Ascending aorta (tissue), 2 donors: ENCODE results near the gene OR51B4. TPM values are rescaled to one million over a fixed set of nuclear protein-coding genes. Genes with fewer than 3 reads are reported as not detected.
"Not testable (repeated sequence)": the region's sequence is repeated elsewhere in the genome, so short reads cannot be mapped to it uniquely, and the experiment has no call there.

Experiments
- DNase-seq, 2 donors: peaks; one replicate each; pipeline ENCODE4 v3.0.0-alpha.2; 2019; ENCODE audit warnings: low spot score in 2 of 2
- H3K27ac ChIP-seq, 2 donors: fragments of 200-600 bp; sonication (generic); one replicate each; pipeline ENCODE4 v1.5.1; 2016 to 2017; ENCODE audit warnings: mild to moderate bottlenecking in 1 of 2
- H3K27me3 ChIP-seq: fragments of 200-600 bp; sonication (generic); one replicate; pipeline ENCODE4 v1.5.1; 2017
- H3K36me3 ChIP-seq, 2 donors: fragments of 200-600 bp; sonication (generic); one replicate each; pipeline ENCODE4 v1.5.1; 2016
- H3K4me1 ChIP-seq, 2 donors: fragments of 200-600 bp; sonication (generic); one replicate each; pipeline ENCODE4 v1.5.1; 2016 to 2017; ENCODE audit warnings: mild to moderate bottlenecking in 1 of 2
- H3K4me3 ChIP-seq, 2 donors: fragments of 200-600 bp; sonication (generic); one replicate each; pipeline ENCODE4 v1.5.1; 2016 to 2017; ENCODE audit warnings: mild to moderate bottlenecking in 1 of 2
- H3K9me3 ChIP-seq, 2 donors: fragments of 200-600 bp; sonication (generic); one replicate each; pipeline ENCODE4 v1.5.1; 2016
- intact Hi-C: fragments of 100-400 bp; cut with DNase I; formaldehyde crosslinking; loops from one replicate; pipeline ENCODE4 v1.15.1; 2023
- total RNA-seq: library from RNA; depleted of rRNA; stranded (reverse); fragments of >200 nt; gene quantifications from one replicate; pipeline ENCODE4 v1.1.0, GENCODE V29; 2016
- TF ChIP-seq, protein P1 (sequence below), 3 experiments: fragments of 200-600 bp in 2 of 3; fragments of 450-650 bp in 1 of 3; sonication (generic) in 2 of 3; IDR thresholded peaks; one replicate each; pipeline ENCODE4 v1.5.1; 2016 to 2019; ENCODE audit warnings: antibody characterized with exemption in 3 of 3, mild to moderate bottlenecking in 1 of 3, moderate library complexity in 1 of 3

OR51B4 gene
- total RNA-seq, 1 donor from 2014 or later, result not detected

GRCh38 chr11:5343474-5344335 is 42.0 kb upstream of the OR51B4 start, which contains the start of gene OR51B5:
Gene OR51B5, minus strand, starts transcription at chr11:5343524. Its CDS starts 0 bp downstream, at chr11:5343524.
- Histone ChIP-seq H3K27ac (no peak within 1 kb of the TSS), H3K9me3 (no peaks in the 10 kb centered on the region), H3K36me3 (no peaks in the 10 kb centered on the region), H3K27me3 (no peaks in the 10 kb centered on the region), H3K4me1 (no peaks in the 10 kb centered on the region), H3K4me3 (no peak within 1 kb of the TSS)
- DNase-seq, result no peak
- TF ChIP-seq, protein P1, sequence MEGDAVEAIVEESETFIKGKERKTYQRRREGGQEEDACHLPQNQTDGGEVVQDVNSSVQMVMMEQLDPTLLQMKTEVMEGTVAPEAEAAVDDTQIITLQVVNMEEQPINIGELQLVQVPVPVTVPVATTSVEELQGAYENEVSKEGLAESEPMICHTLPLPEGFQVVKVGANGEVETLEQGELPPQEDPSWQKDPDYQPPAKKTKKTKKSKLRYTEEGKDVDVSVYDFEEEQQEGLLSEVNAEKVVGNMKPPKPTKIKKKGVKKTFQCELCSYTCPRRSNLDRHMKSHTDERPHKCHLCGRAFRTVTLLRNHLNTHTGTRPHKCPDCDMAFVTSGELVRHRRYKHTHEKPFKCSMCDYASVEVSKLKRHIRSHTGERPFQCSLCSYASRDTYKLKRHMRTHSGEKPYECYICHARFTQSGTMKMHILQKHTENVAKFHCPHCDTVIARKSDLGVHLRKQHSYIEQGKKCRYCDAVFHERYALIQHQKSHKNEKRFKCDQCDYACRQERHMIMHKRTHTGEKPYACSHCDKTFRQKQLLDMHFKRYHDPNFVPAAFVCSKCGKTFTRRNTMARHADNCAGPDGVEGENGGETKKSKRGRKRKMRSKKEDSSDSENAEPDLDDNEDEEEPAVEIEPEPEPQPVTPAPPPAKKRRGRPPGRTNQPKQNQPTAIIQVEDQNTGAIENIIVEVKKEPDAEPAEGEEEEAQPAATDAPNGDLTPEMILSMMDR (IDR thresholded peaks at IDR 0.05), result no peak
- intact Hi-C loops, result no loop called here

GRCh38 chr11:5339771-5340322 is 38.1 kb upstream of the OR51B4 start:
- TF ChIP-seq, protein P1 (IDR thresholded peaks at IDR 0.05), result no peak
- H3K4me3 ChIP-seq, result no peak overlapping the region
- no peaks in the 10 kb centered on the region for H3K36me3 ChIP-seq
- H3K27ac ChIP-seq, result no peak overlapping the region
- no peaks in the 10 kb centered on the region for H3K4me1 ChIP-seq
- H3K27me3 ChIP-seq, result no peaks in the 10 kb centered on the region
- no peaks in the 10 kb centered on the region for H3K9me3 ChIP-seq
- intact Hi-C loops, result no loop called here
- no peak for DNase-seq

DNA sequence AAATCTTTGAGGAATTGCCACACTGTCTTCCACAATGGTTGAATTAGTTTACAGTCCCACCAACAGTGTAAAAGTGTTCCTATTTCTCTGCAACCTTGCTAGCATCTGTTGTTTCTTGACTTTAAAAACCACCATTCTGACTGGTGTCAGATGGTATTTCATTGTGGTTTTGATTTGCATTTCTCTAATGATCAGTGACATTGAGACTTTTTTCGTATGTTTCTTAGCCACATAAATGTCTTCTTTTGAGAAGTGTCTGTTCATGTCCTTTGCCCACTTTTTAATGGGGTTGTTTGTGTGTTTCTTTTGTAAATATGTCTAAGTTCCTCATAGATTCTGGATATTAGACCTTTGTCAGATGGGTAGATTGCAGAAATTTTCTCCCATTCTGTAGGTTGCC is 35.5 kb upstream of the OR51B4 start:
- H3K36me3 ChIP-seq, intact Hi-C loops, DNase-seq, H3K4me3 ChIP-seq, H3K27ac ChIP-seq, H3K4me1 ChIP-seq, H3K27me3 ChIP-seq, H3K9me3 ChIP-seq: not testable (repeated sequence)

DNA sequence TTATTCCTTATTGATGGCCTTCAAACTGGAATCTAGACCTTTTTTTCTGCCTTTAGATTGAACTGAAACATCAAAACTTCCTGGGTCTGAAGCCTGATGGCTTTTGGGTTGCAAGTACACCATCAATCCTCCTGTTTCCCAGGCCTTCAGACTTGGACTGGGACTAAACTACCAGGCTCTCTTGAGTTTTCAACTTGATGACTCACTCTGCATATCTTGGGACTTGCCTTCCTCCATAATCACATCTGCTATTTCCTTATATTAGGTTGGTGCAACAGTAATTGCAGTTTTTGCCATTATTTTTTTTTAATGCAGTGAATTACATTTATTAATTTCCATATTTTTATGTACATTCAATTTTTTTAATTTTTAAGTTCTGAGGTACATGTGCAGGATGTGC is 34.6 kb upstream of the OR51B4 start:
- H3K27ac ChIP-seq, result no peak overlapping the region
- no peaks in the 10 kb centered on the region for H3K27me3 ChIP-seq
- no peak overlapping the region for H3K4me3 ChIP-seq
- H3K36me3 ChIP-seq, result no peaks in the 10 kb centered on the region
- H3K9me3 ChIP-seq, result no peaks in the 10 kb centered on the region
- DNase-seq, result no peak
- intact Hi-C loops, result no loop called here
- TF ChIP-seq, protein P1 (IDR thresholded peaks at IDR 0.05), result no peak
- no peaks in the 10 kb centered on the region for H3K4me1 ChIP-seq

DNA sequence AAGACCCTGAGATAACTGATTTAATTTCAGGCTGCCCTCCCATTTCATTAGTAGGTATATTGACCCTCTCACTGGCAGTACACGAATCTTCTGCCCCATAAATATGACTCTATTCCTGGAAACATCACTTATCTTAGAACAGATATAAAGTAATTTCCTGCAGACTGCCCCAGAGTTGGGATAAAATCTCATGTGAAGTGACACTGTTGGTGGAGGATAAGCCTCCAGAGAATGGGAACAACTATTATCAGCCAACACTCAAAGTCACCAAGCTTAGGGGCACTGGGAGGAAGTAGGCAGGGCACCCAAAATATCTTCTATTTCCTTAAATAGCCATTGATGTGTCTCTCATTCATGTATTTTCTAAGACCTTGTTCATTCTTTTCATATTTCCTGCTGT is 33.4 kb upstream of the OR51B4 start:
- TF ChIP-seq, protein P1 (IDR thresholded peaks at IDR 0.05), result no peak
- Histone ChIP-seq H3K9me3 (no peaks in the 10 kb centered on the region), H3K36me3 (no peaks in the 10 kb centered on the region), H3K4me1 (no peaks in the 10 kb centered on the region), H3K4me3 (no peak overlapping the region), H3K27ac (no peak overlapping the region), H3K27me3 (no peaks in the 10 kb centered on the region)
- no peak for DNase-seq
- intact Hi-C loops, result no loop called here

GRCh38 chr11:5324197-5324596 is 22.5 kb upstream of the OR51B4 start, which contains the start of gene OR51B2:
Gene OR51B2, minus strand, starts transcription at chr11:5324297. Its CDS starts 0 bp downstream, at chr11:5324297.
- DNase-seq, result no peak
- Histone ChIP-seq H3K9me3 (no peaks in the 10 kb centered on the region), H3K27ac (no peak within 1 kb of the TSS), H3K36me3 (no peaks in the 10 kb centered on the region), H3K4me1 (no peaks in the 10 kb centered on the region), H3K4me3 (no peak within 1 kb of the TSS), H3K27me3 (no peaks in the 10 kb centered on the region)
- TF ChIP-seq, protein P1 (IDR thresholded peaks at IDR 0.05), result no peak
- intact Hi-C loops, result no loop called here
